SU-DHL-6 (cell line): Measurements from ENCODE around the gene ZMYND8.

ENCODE experiments used
- H2AFZ ChIP-seq: fragments of 200-600 bp; sonication (generic); 2 replicates; pipeline ENCODE4 v1.6.1; 2014; ENCODE audit warnings: low read depth, mild to moderate bottlenecking, moderate library complexity, mixed read lengths, antibody characterized with exemption, low read length; ENCODE audit not compliant: severe bottlenecking
- H3F3A ChIP-seq: fragments of 200-600 bp; shearing (Covaris generic); 2 replicates; pipeline ENCODE4 v1.6.0; 2016; ENCODE audit warnings: antibody characterized with exemption, mild to moderate bottlenecking; ENCODE audit not compliant: insufficient read depth
- H3K27ac ChIP-seq: fragments of 200-600 bp; sonication (generic); 2 replicates; pipeline ENCODE4 v1.5.1; 2016; ENCODE audit warnings: low read depth, mild to moderate bottlenecking, low read length, moderate library complexity, mixed read lengths
- H3K27me3 ChIP-seq: fragments of 200-600 bp; sonication (generic), shearing (Covaris generic); 2 replicates; pipeline ENCODE4 v1.6.0; 2014; ENCODE audit warnings: mild to moderate bottlenecking, low read length
- H3K36me3 ChIP-seq: fragments of 200-600 bp; sonication (generic); 2 replicates; pipeline ENCODE4 v1.6.1; 2014; ENCODE audit warnings: mild to moderate bottlenecking, low read length, mixed read lengths
- H3K4me2 ChIP-seq: fragments of 300-600, 200-600 bp; shearing (Covaris generic), sonication (generic); 2 replicates; pipeline ENCODE4 v1.6.0; 2014; ENCODE audit warnings: low read length, low read depth, mild to moderate bottlenecking; ENCODE audit not compliant: poor library complexity, severe bottlenecking
- H3K4me3 ChIP-seq: fragments of 200-600 bp; sonication (generic); 2 replicates; pipeline ENCODE4 v1.5.1; 2014; ENCODE audit warnings: antibody characterized with exemption, low read length, mild to moderate bottlenecking, mixed read lengths; ENCODE audit not compliant: insufficient read depth, poor library complexity, severe bottlenecking
- H3K79me2 ChIP-seq: fragments of 200-600 bp; sonication (generic); 2 replicates; pipeline ENCODE4 v1.6.1; 2014; ENCODE audit warnings: mild to moderate bottlenecking, low read length, moderate library complexity; ENCODE audit not compliant: insufficient read depth
- H3K9ac ChIP-seq: fragments of 200-600 bp; sonication (generic); 2 replicates; pipeline ENCODE4 v1.7.0; 2014; ENCODE audit warnings: mild to moderate bottlenecking, low read length
- H3K9me2 ChIP-seq: fragments of 200-600 bp; sonication (generic); replicated peaks from 2 replicates; pipeline ENCODE4 v1.6.1; 2014; ENCODE audit warnings: low read length; ENCODE audit not compliant: insufficient read depth
- H3K9me3 ChIP-seq: fragments of 200-600 bp; sonication (generic); 2 replicates; pipeline ENCODE4 v1.6.1; 2014; ENCODE audit warnings: low read length, mixed read lengths; ENCODE audit not compliant: insufficient read depth
- H4K20me1 ChIP-seq: fragments of 200-600 bp; sonication (generic); 2 replicates; pipeline ENCODE4 v1.6.1; 2014; ENCODE audit warnings: low read depth, mild to moderate bottlenecking, antibody characterized with exemption, low read length, moderate library complexity, mixed read lengths
- EZH2phosphoT487 ChIP-seq: fragments of 200-600 bp; sonication (generic), shearing (Covaris generic); conservative IDR thresholded peaks from 2 replicates; pipeline ENCODE4 v1.6.1; 2018; ENCODE audit warnings: mild to moderate bottlenecking, antibody characterized with exemption, low read length, moderate library complexity, mixed read lengths
- TF ChIP-seq, protein P1 (sequence below): fragments of 200-600 bp; sonication (generic); IDR thresholded peaks from one replicate; pipeline ENCODE4 v1.5.1; 2017; ENCODE audit warnings: antibody characterized with exemption, mild to moderate bottlenecking, low read length, moderate library complexity; ENCODE audit not compliant: insufficient read depth, poor library complexity, severe bottlenecking

ZMYND8 gene

DNA sequence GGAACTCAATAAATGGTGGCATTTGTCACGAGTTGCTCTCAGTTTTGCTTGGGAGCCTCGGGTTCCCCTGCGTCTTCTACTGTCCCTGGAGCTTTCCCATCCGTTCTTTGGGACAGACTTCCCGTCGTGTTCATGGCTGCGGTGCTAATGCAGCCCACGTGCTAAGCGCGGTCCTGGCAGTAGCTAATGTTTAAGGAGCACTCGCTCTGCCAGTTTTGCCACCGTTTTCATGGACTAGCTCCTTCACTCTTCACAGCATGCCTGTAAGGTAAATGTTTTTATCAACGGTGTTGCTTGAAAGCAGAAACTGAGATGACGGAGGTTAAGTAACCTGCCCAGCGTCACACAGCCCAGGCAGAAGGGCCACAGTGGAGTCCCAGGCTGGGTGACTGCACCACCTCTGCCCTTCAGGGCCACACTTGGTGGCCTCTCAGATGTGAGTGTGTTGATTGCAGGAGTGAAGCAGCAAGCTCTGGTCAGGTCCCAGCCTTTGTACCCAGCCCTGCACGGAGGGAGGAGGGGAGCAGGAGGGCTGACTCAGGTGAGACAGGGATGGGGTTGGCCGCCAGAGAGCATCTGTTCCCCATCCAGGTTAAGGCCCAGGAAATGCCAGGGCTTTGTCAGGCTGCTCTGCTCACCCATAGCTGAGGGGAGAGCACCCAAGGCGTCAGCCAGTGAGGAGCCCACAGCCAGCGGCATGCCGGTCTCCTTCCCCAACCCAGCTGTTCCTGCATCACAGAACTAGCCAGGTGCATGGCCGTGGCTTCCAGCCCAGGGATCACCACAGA, 181.8 kb downstream of the ZMYND8 start:
- no peak overlapping the region for H3K4me3 ChIP-seq
- no peaks in the 10 kb centered on the region for H3K9me2 ChIP-seq
- no peak overlapping the region for H3K4me2 ChIP-seq
- H2AFZ ChIP-seq = no peak overlapping the region
- no peaks in the 10 kb centered on the region for H3K27me3 ChIP-seq
- TF ChIP-seq, protein P1, sequence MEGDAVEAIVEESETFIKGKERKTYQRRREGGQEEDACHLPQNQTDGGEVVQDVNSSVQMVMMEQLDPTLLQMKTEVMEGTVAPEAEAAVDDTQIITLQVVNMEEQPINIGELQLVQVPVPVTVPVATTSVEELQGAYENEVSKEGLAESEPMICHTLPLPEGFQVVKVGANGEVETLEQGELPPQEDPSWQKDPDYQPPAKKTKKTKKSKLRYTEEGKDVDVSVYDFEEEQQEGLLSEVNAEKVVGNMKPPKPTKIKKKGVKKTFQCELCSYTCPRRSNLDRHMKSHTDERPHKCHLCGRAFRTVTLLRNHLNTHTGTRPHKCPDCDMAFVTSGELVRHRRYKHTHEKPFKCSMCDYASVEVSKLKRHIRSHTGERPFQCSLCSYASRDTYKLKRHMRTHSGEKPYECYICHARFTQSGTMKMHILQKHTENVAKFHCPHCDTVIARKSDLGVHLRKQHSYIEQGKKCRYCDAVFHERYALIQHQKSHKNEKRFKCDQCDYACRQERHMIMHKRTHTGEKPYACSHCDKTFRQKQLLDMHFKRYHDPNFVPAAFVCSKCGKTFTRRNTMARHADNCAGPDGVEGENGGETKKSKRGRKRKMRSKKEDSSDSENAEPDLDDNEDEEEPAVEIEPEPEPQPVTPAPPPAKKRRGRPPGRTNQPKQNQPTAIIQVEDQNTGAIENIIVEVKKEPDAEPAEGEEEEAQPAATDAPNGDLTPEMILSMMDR = no peak
- H3K36me3 ChIP-seq = no peaks in the 10 kb centered on the region
- H4K20me1 ChIP-seq = no peaks in the 10 kb centered on the region
- no peaks in the 10 kb centered on the region for H3K79me2 ChIP-seq
- no peaks in the 10 kb centered on the region for H3K9me3 ChIP-seq
- no peaks in the 10 kb centered on the region for H3F3A ChIP-seq
- H3K27ac ChIP-seq = no peak overlapping the region
- no peak overlapping the region for H3K9ac ChIP-seq

DNA sequence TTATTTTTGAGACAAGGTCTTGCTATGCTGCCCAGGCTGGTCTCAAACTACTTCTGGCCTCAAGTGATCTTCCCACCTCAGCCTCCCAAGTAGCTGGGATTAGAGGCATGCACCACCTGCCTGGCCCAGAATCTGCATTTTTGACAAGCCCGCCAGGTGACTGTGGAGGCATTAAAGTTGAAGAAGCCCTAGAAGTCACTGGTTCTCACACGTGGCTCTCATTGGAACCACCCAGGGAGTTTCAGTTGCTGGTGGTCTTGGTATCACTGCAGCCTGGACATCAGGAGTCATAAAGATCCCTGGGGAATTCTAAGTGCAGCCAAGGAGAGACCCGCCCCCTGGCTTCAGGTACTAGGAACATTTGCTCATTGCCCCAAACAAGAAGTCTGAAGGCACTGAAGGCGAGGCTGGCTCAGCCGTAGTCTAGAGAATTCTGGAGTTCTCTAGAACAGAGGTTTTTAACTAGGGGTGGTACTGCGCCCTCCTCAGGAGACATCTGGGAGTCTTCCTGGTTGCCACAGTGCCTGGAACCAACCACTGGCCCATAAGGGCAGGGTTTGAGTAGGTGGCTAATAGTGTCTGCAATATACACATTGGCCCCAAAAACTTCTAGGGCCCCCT, 182.8 kb downstream of the ZMYND8 start:
- H4K20me1 ChIP-seq = no peaks in the 10 kb centered on the region
- no peaks in the 10 kb centered on the region for H3K36me3 ChIP-seq
- H3K27ac ChIP-seq = no peak overlapping the region
- H3K9me3 ChIP-seq = no peaks in the 10 kb centered on the region
- no peaks in the 10 kb centered on the region for H3K79me2 ChIP-seq
- H3F3A ChIP-seq = no peaks in the 10 kb centered on the region
- H3K27me3 ChIP-seq = no peaks in the 10 kb centered on the region
- no peaks in the 10 kb centered on the region for H3K9me2 ChIP-seq
- H2AFZ ChIP-seq = no peak overlapping the region
- no peak overlapping the region for H3K9ac ChIP-seq
- H3K4me3 ChIP-seq = no peak overlapping the region
- no peak overlapping the region for H3K4me2 ChIP-seq
- TF ChIP-seq EZH2phosphoT487 = no peak
- TF ChIP-seq, protein P1 = no peak

DNA sequence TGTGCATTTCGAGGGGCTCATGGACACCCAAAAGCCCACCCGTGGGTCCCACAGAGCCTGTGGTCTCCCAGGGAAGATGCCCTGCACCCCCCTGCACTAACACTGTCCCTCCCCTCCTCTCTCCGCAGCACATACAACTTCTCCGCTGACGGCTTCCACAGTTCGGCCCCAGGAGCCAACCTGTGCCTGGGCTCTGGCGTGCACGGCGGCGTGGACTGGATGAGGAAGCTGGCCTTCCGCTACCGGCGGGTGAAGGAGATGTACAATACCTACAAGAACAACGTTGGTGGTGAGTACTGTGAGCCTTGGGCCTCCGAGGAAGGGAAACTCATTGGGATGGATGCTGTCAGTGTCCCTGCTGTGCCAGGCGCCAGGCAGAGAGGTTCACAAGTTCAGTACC, 183.9 kb downstream of the ZMYND8 start:
- Histone ChIP-seq H3K9me3 (no peaks in the 10 kb centered on the region), H3F3A (no peaks in the 10 kb centered on the region), H2AFZ (no peak overlapping the region), H3K9me2 (no peaks in the 10 kb centered on the region), H3K36me3 (no peaks in the 10 kb centered on the region), H3K4me3 (no peak overlapping the region), H3K79me2 (no peaks in the 10 kb centered on the region), H3K4me2 (no peak overlapping the region), H4K20me1 (no peaks in the 10 kb centered on the region), H3K27me3 (no peaks in the 10 kb centered on the region), H3K9ac (no peak overlapping the region), H3K27ac (no peak overlapping the region)
- no peak for TF ChIP-seq EZH2phosphoT487
- TF ChIP-seq, protein P1 = no peak
